HFFc6 (cell line): Measurements from ENCODE around the gene CCSER1. TPM values are rescaled to one million over a fixed set of nuclear protein-coding genes. Genes with fewer than 3 reads are reported as not detected.
"Not testable (repeated sequence)": the region's sequence is repeated elsewhere in the genome, so short reads cannot be mapped to it uniquely, and the experiment has no call there.

Source experiments
- DNase-seq: peaks from one replicate; pipeline ENCODE4 v3.0.0-alpha.2; 2018
- H3K27ac Mint-ChIP-seq: 2 replicates; pipeline ENCODE4 v1.8.0; 2020; ENCODE audit warnings: mild to moderate bottlenecking, mixed read lengths
- H3K27me3 Mint-ChIP-seq: 2 replicates; pipeline ENCODE4 v1.8.0; 2021; ENCODE audit warnings: mild to moderate bottlenecking, moderate library complexity, mixed read lengths; ENCODE audit not compliant: insufficient read depth
- H3K36me3 Mint-ChIP-seq: 2 replicates; pipeline ENCODE4 v1.8.0; 2021; ENCODE audit warnings: low read depth, mixed read lengths
- H3K4me1 Mint-ChIP-seq: 2 replicates; pipeline ENCODE4 v1.8.0; 2020; ENCODE audit warnings: low read depth, mixed read lengths
- H3K4me3 Mint-ChIP-seq: 2 replicates; pipeline ENCODE4 v1.8.0; 2020; ENCODE audit warnings: mild to moderate bottlenecking, moderate library complexity, mixed read lengths
- H3K9me3 Mint-ChIP-seq: 2 replicates; pipeline ENCODE4 v1.8.0; 2020; ENCODE audit warnings: mild to moderate bottlenecking, mixed read lengths
- CTCF ChIP-seq: fragments of 200-600 bp; sonication (generic); IDR thresholded peaks from 2 replicates; pipeline ENCODE4 v1.5.0; 2021; ENCODE audit warnings: antibody characterized with exemption, mild to moderate bottlenecking
- total RNA-seq, 6 experiments: library from RNA; stranded (reverse); fragmentation: NEBNext Ultra II Directional; extraction: Animal tissue kit (Norgen Biotek cat#: 25700); gene quantifications; 2 replicates in 1 of 6; 3 replicates in 5 of 6; pipeline ENCODE4 v1.2.3, GENCODE V29; 2021

CCSER1 gene
- total RNA-seq, 6 experiments from 2014 or later = not detected

GRCh38 chr4:91325495-91325894 is 1198.3 kb downstream of the CCSER1 start:
- DNase-seq = no peak
- Mint-ChIP-seq H3K4me3 (no peak overlapping the region), H3K9me3 (peaks cover 36% of the 10 kb centered on the region), H3K27me3 (no peaks in the 10 kb centered on the region), H3K4me1 (no peaks in the 10 kb centered on the region), H3K27ac (no peak overlapping the region), H3K36me3 (no peaks in the 10 kb centered on the region)
- no peak for TF ChIP-seq CTCF

DNA sequence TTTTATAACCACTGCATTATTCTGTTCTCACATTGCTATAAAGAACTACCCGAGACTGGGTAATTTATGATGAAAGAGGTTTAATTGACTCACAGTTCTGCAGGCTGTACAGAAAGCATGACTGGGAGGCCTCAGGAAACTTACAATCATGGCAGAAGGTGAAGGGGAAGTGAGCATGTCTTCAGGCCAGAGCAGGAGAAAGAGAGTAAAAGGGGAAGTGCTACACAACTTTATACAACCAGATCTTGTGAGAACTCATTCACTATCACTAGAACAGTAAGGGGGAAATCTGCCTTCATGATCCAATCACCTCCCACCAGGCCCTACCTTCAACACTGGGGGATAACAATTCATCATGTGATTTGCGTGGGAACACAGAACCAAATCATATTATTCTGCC is 1199.0 kb downstream of the CCSER1 start:
- not testable (repeated sequence) for H3K27me3 Mint-ChIP-seq, H3K4me1 Mint-ChIP-seq, H3K27ac Mint-ChIP-seq, DNase-seq, H3K36me3 Mint-ChIP-seq, H3K4me3 Mint-ChIP-seq
- H3K9me3 Mint-ChIP-seq = peaks cover 36% of the 10 kb centered on the region

GRCh38 chr4:91330555-91331137 is 1203.5 kb downstream of the CCSER1 start:
- DNase-seq = no peak

DNA sequence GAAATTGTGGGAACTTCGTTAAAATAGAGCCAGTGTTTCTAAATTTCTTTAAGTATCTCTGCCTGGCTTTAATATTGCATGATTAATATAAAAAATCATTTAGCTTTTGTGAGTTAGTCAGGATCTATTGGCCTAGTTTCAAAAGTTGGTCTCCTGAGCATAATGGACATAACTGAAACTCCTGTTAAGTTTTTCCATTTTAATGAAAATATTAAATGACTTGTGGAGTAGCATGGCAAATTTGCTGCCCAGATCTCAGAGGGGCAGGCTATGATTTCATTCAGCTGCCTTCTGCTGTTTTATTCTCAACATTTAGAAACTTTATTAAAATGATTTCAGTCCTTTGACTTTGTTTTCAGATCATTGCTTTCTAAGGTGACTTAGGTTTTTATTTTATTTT is 1213.6 kb downstream of the CCSER1 start:
- Mint-ChIP-seq H3K4me1 (no peaks in the 10 kb centered on the region), H3K27me3 (no peaks in the 10 kb centered on the region; the same call in 1 of the 2 replicates), H3K9me3 (peaks cover 9% of the 10 kb centered on the region), H3K27ac (no peak overlapping the region), H3K36me3 (no peaks in the 10 kb centered on the region), H3K4me3 (no peak overlapping the region)
- TF ChIP-seq CTCF = no peak
- DNase-seq = no peak

More at GRCh38 chr4:91330555-91331137, 1203.5 kb downstream of the CCSER1 start:
- H3K36me3 Mint-ChIP-seq = no peaks in the 10 kb centered on the region
- no peak overlapping the region for H3K4me3 Mint-ChIP-seq
- no peak overlapping the region for H3K27ac Mint-ChIP-seq
- no peaks in the 10 kb centered on the region for H3K27me3 Mint-ChIP-seq
- TF ChIP-seq CTCF = no peak
- peaks cover 41% of the 10 kb centered on the region for H3K9me3 Mint-ChIP-seq
- H3K4me1 Mint-ChIP-seq = no peaks in the 10 kb centered on the region

- Mint-ChIP-seq H3K4me1 (no peaks in the 10 kb centered on the region), H3K9me3 (peaks cover 27% of the 10 kb centered on the region), H3K27ac (no peak overlapping the region), H3K27me3 (no peaks in the 10 kb centered on the region), H3K4me3 (no peak overlapping the region), H3K36me3 (no peaks in the 10 kb centered on the region)
- DNase-seq = no peak
- TF ChIP-seq CTCF = no peak
Observed at GRCh38 chr4:91345632-91346031, 1218.4 kb downstream of the CCSER1 start.

GRCh38 chr4:91356496-91356895 is 1229.3 kb downstream of the CCSER1 start:
- H3K27me3 Mint-ChIP-seq, H3K27ac Mint-ChIP-seq, H3K4me1 Mint-ChIP-seq, H3K4me3 Mint-ChIP-seq, H3K36me3 Mint-ChIP-seq, DNase-seq: not testable (repeated sequence)
- peaks cover 43% of the 10 kb centered on the region for H3K9me3 Mint-ChIP-seq

DNA sequence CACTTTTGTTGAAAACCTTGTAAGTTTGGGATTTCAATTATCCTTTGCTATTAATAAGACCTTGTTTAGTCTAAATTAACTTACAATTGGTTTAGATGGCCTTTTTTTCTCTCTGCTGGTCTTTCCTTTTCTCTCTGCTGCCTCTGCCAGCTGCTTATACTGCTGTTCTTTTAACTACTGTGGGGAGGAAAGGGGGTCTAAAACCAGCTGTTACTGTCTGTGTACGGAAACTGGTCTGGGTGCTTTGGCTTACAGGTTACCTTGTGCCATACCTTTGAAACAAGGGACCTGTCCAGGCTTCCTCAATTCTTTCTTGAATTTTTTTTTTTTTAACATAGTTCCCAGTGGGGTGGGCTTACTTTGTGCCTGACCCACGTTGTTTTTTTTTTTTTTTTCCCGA is 1230.8 kb downstream of the CCSER1 start:
- DNase-seq, H3K27ac Mint-ChIP-seq, H3K4me1 Mint-ChIP-seq, H3K4me3 Mint-ChIP-seq, H3K27me3 Mint-ChIP-seq, H3K36me3 Mint-ChIP-seq: not testable (repeated sequence)
- peaks cover 34% of the 10 kb centered on the region for H3K9me3 Mint-ChIP-seq

DNA sequence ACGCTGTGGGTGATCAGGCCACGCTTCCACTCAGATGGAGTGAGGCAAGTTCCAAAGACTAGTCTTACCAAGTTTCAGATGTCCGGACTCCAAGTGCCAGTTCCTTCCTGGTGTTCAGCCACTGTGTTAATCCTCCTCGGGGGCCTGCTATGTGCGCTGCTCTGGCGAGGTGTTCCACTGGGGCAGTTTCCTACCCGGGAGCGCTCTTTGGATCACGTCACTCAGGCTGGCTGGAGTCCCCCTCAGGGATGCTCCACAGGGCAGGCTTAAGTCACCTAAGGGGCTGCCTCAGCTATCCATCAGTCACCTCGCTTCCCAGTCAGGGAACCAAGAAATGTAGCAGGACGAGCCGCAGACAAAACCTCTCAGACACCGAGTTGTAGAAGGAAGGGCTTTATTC is 1231.4 kb downstream of the CCSER1 start:
- not testable (repeated sequence) for DNase-seq, H3K27ac Mint-ChIP-seq, H3K27me3 Mint-ChIP-seq, H3K36me3 Mint-ChIP-seq, H3K4me3 Mint-ChIP-seq, H3K4me1 Mint-ChIP-seq
- H3K9me3 Mint-ChIP-seq = peaks cover 32% of the 10 kb centered on the region
